ENCODE data around the gene CSNK1G2. TPM values are rescaled to one million over a fixed set of nuclear protein-coding genes. Genes with fewer than 3 reads are reported as not detected.

CSNK1G2 gene
- polyA plus RNA-seq (2013) = 92.2 and 93.2 TPM in 2 replicates

DNA sequence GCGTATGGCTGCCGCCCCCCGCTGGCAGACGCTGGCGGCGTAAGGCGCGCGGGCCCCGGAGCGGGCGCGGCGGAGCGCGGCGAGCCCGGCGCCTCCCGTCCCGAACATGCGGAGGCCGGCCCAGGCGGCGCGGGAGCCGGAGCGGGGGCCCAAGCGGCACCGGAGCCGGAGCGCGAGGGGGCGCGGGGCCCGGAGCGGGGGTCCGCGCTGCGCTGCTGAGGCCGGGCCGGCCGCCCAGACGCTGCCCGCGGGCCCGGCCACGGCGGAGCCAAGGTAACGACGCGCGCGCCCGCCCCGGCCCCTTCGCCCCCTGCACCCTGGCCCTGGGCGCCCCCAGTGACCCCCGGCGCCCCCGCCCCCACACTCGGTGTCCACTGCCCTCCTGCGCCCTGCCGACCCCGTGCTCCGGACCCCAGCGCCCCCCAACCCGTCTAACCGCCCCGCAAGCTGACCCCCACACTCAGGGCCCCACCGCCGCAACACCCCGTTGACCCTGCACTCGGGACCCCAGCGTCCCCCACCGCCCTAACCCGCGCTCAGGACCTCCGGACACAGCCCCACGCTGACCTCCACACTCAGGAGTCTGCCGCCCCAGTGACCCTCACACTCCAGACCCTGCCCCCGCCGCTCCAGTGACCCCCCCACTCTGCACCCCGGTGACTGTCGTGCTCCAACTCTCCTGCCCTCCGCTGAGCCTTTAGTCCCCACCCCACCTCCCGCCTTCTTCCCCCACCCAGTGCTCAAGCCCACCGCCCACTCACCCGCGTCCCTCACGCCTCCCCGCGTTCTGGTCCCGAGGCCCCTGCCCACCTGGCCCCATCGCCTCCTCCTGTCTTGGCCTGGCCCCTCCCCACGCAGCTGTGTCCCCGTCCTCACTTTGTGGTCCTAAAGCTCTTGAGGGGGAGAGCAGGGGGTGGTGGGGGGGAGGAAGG lies at the start of gene CSNK1G2:
TSS of gene CSNK1G2 (plus strand) at position 27 of the 932 bp plus-strand sequence. CDS start 28,601 bp downstream, outside the sequence.
- no peaks in the 10 kb centered on the region for H3K9me3 ChIP-seq (ENCODE audit: insufficient read depth, low read depth, low read length)
- peaks cover 12 to 15% of the 10 kb centered on the region in 2 experiments for H3K4me1 ChIP-seq (ENCODE audit: control insufficient read depth in 1 of 2, insufficient read depth in 2 of 2, low read length in 2 of 2)
- H2AK5ac ChIP-seq (ENCODE audit: low read length) = peak within 1 kb of the TSS; percentile 96
- H2BK120ac ChIP-seq (ENCODE audit: insufficient read depth, low read length, poor library complexity) = peak within 1 kb of the TSS; percentile 90
- no peaks in the 10 kb centered on the region for H3K27me3 ChIP-seq (ENCODE audit: insufficient read depth, low read length)
- WGBS (ENCODE audit: extremely low coverage, insufficient coverage, insufficient read length) = no CpG with 5 or more reads among the region's 97 CpGs
- peak within 1 kb of the TSS; percentile 91 for H3K4me2 ChIP-seq (ENCODE audit: low read length)
- DNase-seq = no peak
- H4K8ac ChIP-seq (ENCODE audit: low read depth, low read length) = peak within 1 kb of the TSS; percentile 95
- peak within 1 kb of the TSS; percentile 89 for H3K27ac ChIP-seq (ENCODE audit: low read depth, low read length)
- H3K23ac ChIP-seq (ENCODE audit: low read length) = no peak within 1 kb of the TSS
- peak within 1 kb of the TSS; percentile 93 for H3K9ac ChIP-seq (ENCODE audit: low read length)
- peak within 1 kb of the TSS; percentile 84 for H3K4me3 ChIP-seq (ENCODE audit: low read depth, low read length)
- H2BK5ac ChIP-seq (ENCODE audit: low read depth, low read length, poor library complexity) = peak within 1 kb of the TSS; percentile 85
- peak within 1 kb of the TSS; percentile 33 for H2BK12ac ChIP-seq (ENCODE audit: low read length)
- H3K4ac ChIP-seq (ENCODE audit: low read depth, low read length) = peak within 1 kb of the TSS; percentile 98
- peak within 1 kb of the TSS; percentile 95 for H4K91ac ChIP-seq (ENCODE audit: low read depth, low read length)
- H3K79me1 ChIP-seq (ENCODE audit: low read length) = peaks cover 20% of the 10 kb centered on the region
- H3K79me2 ChIP-seq (ENCODE audit: control insufficient read depth, insufficient read depth, low read length, poor library complexity) = peaks cover 46% of the 10 kb centered on the region
- H2AFZ ChIP-seq (ENCODE audit: insufficient read depth, low read length, poor library complexity) = peak within 1 kb of the TSS; percentile 77
- H3K18ac ChIP-seq (ENCODE audit: low read length) = peak within 1 kb of the TSS; percentile 88
- H3K36me3 ChIP-seq (ENCODE audit: control insufficient read depth in 1 of 2, insufficient read depth in 2 of 2, low read length in 2 of 2) = peaks cover 0 to 2% of the 10 kb centered on the region in 2 experiments
- peak within 1 kb of the TSS; percentile 91 for H3K14ac ChIP-seq (ENCODE audit: low read length)
- H4K12ac ChIP-seq (ENCODE audit: low read depth, low read length) = peak within 1 kb of the TSS; percentile 61

DNA sequence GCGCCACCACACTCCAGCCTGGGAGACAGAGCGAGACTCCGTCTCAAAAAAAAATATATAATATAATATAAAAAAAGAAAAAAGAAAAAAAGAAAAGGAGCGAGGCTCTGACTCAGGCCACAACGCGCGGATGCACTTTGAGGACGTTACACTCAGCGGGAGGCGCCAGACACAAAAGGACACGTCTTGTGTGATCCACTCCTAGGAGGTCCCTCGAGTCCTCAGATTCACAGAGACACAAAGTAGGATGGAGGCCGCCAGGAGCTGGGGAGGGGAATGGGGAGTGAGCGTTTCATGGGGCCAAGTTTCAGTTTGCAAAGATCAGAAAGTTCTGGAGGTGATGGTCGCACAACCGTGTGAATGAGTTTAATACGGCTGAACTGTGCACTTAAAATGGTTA lies 47.2 kb upstream of the CSNK1G2 start:
- no peak overlapping the region for H3K4me2 ChIP-seq (ENCODE audit: low read length)
- WGBS (ENCODE audit: extremely low coverage, insufficient coverage, insufficient read length) = no CpG with 5 or more reads among the region's 17 CpGs

DNA sequence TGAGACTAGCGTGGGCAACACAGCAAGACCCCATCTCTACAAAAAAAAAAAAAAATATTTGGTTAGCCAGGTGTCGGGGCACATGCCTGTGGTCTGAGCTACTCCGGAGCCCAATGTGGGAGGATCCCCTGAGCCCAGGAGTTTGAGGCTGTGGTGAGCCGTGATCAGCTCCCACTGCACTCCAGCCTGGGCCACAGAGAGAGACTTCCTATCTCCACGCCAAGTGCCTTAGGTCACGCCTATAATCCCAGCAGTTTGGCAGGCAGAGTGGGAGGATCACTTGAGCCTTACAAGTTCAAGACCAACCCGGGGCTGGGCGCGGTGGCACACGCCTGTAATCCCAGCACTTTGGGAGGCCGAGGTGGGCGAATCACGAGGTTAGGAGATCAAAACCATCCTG lies 44.5 kb upstream of the CSNK1G2 start:
- Histone ChIP-seq H2AK5ac (ENCODE audit: low read length) (peak overlapping the region; percentile 72), H3K4me1 (ENCODE audit: control insufficient read depth in 1 of 2, insufficient read depth in 2 of 2, low read length in 2 of 2) (peaks cover 0 to 2% of the 10 kb centered on the region in 2 experiments), H2BK5ac (ENCODE audit: low read depth, low read length, poor library complexity) (no peak overlapping the region), H2BK12ac (ENCODE audit: low read length) (no peak overlapping the region), H3K4ac (ENCODE audit: low read depth, low read length) (no peak overlapping the region), H3K18ac (ENCODE audit: low read length) (no peak overlapping the region), H3K36me3 (ENCODE audit: control insufficient read depth in 1 of 2, insufficient read depth in 2 of 2, low read length in 2 of 2) (no peaks in the 10 kb centered on the region), H2AFZ (ENCODE audit: insufficient read depth, low read length, poor library complexity) (no peak overlapping the region), H3K9me3 (ENCODE audit: insufficient read depth, low read depth, low read length) (no peaks in the 10 kb centered on the region), H4K12ac (ENCODE audit: low read depth, low read length) (no peak overlapping the region), H3K23ac (ENCODE audit: low read length) (no peak overlapping the region), H3K79me2 (ENCODE audit: control insufficient read depth, insufficient read depth, low read length, poor library complexity) (no peaks in the 10 kb centered on the region), H3K4me2 (ENCODE audit: low read length) (no peak overlapping the region), H3K14ac (ENCODE audit: low read length) (no peak overlapping the region), H3K79me1 (ENCODE audit: low read length) (no peaks in the 10 kb centered on the region), H3K9ac (ENCODE audit: low read length) (no peak overlapping the region), H3K4me3 (ENCODE audit: low read depth, low read length) (no peak overlapping the region), H2BK120ac (ENCODE audit: insufficient read depth, low read length, poor library complexity) (no peak overlapping the region), H4K91ac (ENCODE audit: low read depth, low read length) (no peak overlapping the region), H4K8ac (ENCODE audit: low read depth, low read length) (no peak overlapping the region), H3K27ac (ENCODE audit: low read depth, low read length) (no peak overlapping the region), H3K27me3 (ENCODE audit: insufficient read depth, low read length) (no peaks in the 10 kb centered on the region)
- no peak for DNase-seq
- no CpG with 5 or more reads among the region's 13 CpGs for WGBS (ENCODE audit: extremely low coverage, insufficient coverage, insufficient read length)

More for the DNA sequence above, 47.2 kb upstream of the CSNK1G2 start:
- Histone ChIP-seq H3K18ac (ENCODE audit: low read length) (no peak overlapping the region), H2AFZ (ENCODE audit: insufficient read depth, low read length, poor library complexity) (no peak overlapping the region), H2AK5ac (ENCODE audit: low read length) (no peak overlapping the region), H3K36me3 (ENCODE audit: control insufficient read depth in 1 of 2, insufficient read depth in 2 of 2, low read length in 2 of 2) (no peaks in the 10 kb centered on the region), H3K9ac (ENCODE audit: low read length) (no peak overlapping the region), H3K4ac (ENCODE audit: low read depth, low read length) (no peak overlapping the region), H3K23ac (ENCODE audit: low read length) (no peak overlapping the region), H3K79me2 (ENCODE audit: control insufficient read depth, insufficient read depth, low read length, poor library complexity) (no peaks in the 10 kb centered on the region), H3K4me3 (ENCODE audit: low read depth, low read length) (no peak overlapping the region), H2BK5ac (ENCODE audit: low read depth, low read length, poor library complexity) (no peak overlapping the region), H3K9me3 (ENCODE audit: insufficient read depth, low read depth, low read length) (no peaks in the 10 kb centered on the region), H3K4me1 (ENCODE audit: control insufficient read depth in 1 of 2, insufficient read depth in 2 of 2, low read length in 2 of 2) (peaks cover 0 to 1% of the 10 kb centered on the region in 2 experiments), H3K27ac (ENCODE audit: low read depth, low read length) (no peak overlapping the region), H4K91ac (ENCODE audit: low read depth, low read length) (no peak overlapping the region), H2BK120ac (ENCODE audit: insufficient read depth, low read length, poor library complexity) (no peak overlapping the region), H4K12ac (ENCODE audit: low read depth, low read length) (no peak overlapping the region), H3K27me3 (ENCODE audit: insufficient read depth, low read length) (no peaks in the 10 kb centered on the region), H3K79me1 (ENCODE audit: low read length) (no peaks in the 10 kb centered on the region), H4K8ac (ENCODE audit: low read depth, low read length) (no peak overlapping the region), H2BK12ac (ENCODE audit: low read length) (no peak overlapping the region), H3K14ac (ENCODE audit: low read length) (no peak overlapping the region)
- DNase-seq = no peak

DNA sequence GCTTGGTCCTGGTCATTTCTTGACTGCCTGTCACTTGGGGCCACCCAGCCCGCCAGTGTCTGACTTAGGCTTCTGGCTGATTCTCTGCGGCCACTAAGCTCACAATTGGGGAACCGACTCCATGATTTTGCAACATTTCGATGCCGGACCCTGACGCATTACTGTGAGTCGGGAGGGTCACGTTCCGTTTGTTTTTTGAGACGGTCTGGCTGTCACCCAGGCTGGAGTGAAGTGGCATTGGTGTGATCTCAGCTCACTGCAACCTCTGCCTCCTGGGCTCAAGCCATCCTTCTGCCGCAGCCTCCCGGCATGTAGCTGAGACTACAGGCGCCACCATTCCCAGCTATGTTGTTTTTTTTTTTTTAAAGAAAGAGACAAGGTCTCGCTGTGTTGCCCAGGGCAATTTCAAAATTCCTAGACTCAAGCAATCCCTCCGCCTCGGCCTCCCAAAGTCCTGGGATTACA lies 39.0 kb upstream of the CSNK1G2 start:
- no peak overlapping the region for H3K4me2 ChIP-seq (ENCODE audit: low read length)
- no peak overlapping the region for H3K9ac ChIP-seq (ENCODE audit: low read length)
- no peaks in the 10 kb centered on the region for H3K27me3 ChIP-seq (ENCODE audit: insufficient read depth, low read length)
- peak overlapping the region; percentile 8 for H4K8ac ChIP-seq (ENCODE audit: low read depth, low read length)
- H2BK5ac ChIP-seq (ENCODE audit: low read depth, low read length, poor library complexity) = peak overlapping the region; percentile 18
- peak overlapping the region; percentile 11 for H3K14ac ChIP-seq (ENCODE audit: low read length)
- H3K27ac ChIP-seq (ENCODE audit: low read depth, low read length) = peak overlapping the region; percentile 13
- H3K79me2 ChIP-seq (ENCODE audit: control insufficient read depth, insufficient read depth, low read length, poor library complexity) = peaks cover 11% of the 10 kb centered on the region
- H3K36me3 ChIP-seq (ENCODE audit: control insufficient read depth in 1 of 2, insufficient read depth in 2 of 2, low read length in 2 of 2) = peaks cover 0 to 7% of the 10 kb centered on the region in 2 experiments
- peaks cover 23% of the 10 kb centered on the region for H3K79me1 ChIP-seq (ENCODE audit: low read length)
- H2AK5ac ChIP-seq (ENCODE audit: low read length) = no peak overlapping the region
- H2BK120ac ChIP-seq (ENCODE audit: insufficient read depth, low read length, poor library complexity) = peak overlapping the region; percentile 10
- no peaks in the 10 kb centered on the region for H3K9me3 ChIP-seq (ENCODE audit: insufficient read depth, low read depth, low read length)
- H2AFZ ChIP-seq (ENCODE audit: insufficient read depth, low read length, poor library complexity) = peak overlapping the region; percentile 45
- no peak overlapping the region for H3K4ac ChIP-seq (ENCODE audit: low read depth, low read length)
- DNase-seq = peak; percentile 91 to 97
- H3K23ac ChIP-seq (ENCODE audit: low read length) = no peak overlapping the region
- no CpG with 5 or more reads among the region's 16 CpGs for WGBS (ENCODE audit: extremely low coverage, insufficient coverage, insufficient read length)
- H3K4me3 ChIP-seq (ENCODE audit: low read depth, low read length) = no peak overlapping the region
- H4K91ac ChIP-seq (ENCODE audit: low read depth, low read length) = peak overlapping the region; percentile 72
- peaks cover 22 to 24% of the 10 kb centered on the region in 2 experiments for H3K4me1 ChIP-seq (ENCODE audit: control insufficient read depth in 1 of 2, insufficient read depth in 2 of 2, low read length in 2 of 2)
- H3K18ac ChIP-seq (ENCODE audit: low read length) = peak overlapping the region; percentile 25
- H4K12ac ChIP-seq (ENCODE audit: low read depth, low read length) = no peak overlapping the region
- H2BK12ac ChIP-seq (ENCODE audit: low read length) = peak overlapping the region; percentile 80
